SK-N-SH (cell line): ENCODE measurements around the gene MRGPRE. TPM values are rescaled to one million over a fixed set of nuclear protein-coding genes. Genes with fewer than 3 reads are reported as not detected.

Experiments used
- CTCF ChIA-PET: fragments of 300-600, 350-600 bp; formaldehyde crosslinking; extraction: SDS; loops from one replicate; lab custom pipeline; 2021; lab: Yijun Ruan, JAX
- POLR2A ChIA-PET: fragments of 350-600 bp; sonication (Branson Sonifier 250); formaldehyde crosslinking; extraction: SDS; loops from one replicate; lab custom pipeline; 2020; ENCODE audit warnings: antibody characterized with exemption, inconsistent platforms; lab: Yijun Ruan, JAX
- DNase-seq: peaks from one replicate; pipeline ENCODE4 v3.0.0; 2012
- H2AFZ ChIP-seq: fragments of 200-600 bp; sonication (generic); 2 replicates; pipeline ENCODE4 v1.8.1; 2016; ENCODE audit warnings: antibody characterized with exemption, mild to moderate bottlenecking, low read depth
- H3F3A ChIP-seq: fragments of 200-600 bp; sonication (generic); replicated peaks from 2 replicates; pipeline ENCODE3; 2016; ENCODE audit warnings: antibody characterized with exemption, mild to moderate bottlenecking; ENCODE audit not compliant: insufficient read depth
- H3K27ac ChIP-seq, 2 experiments: fragments of 200-500 bp in 1 of 2; fragments of 200-600 bp in 1 of 2; sonication (Bioruptor generic) in 1 of 2; sonication (generic), shearing (Covaris generic) in 1 of 2; 2 replicates each; pipeline versions ENCODE4 v1.5.1 to v1.6.1; 2014 to 2016; ENCODE audit warnings: low read depth in 2 of 2, inconsistent platforms in 1 of 2, low read length in 1 of 2, mild to moderate bottlenecking in 1 of 2, mixed read lengths in 1 of 2
- H3K27me3 ChIP-seq: fragments of 200-600 bp; sonication (generic), shearing (Covaris generic); 2 replicates; pipeline ENCODE4 v1.6.1; 2016; ENCODE audit warnings: mixed run types; ENCODE audit not compliant: insufficient read depth
- H3K36me3 ChIP-seq, 2 experiments: fragments of 200-500 bp in 1 of 2; fragments of 200-600 bp in 1 of 2; sonication (Bioruptor generic) in 1 of 2; sonication (generic) in 1 of 2; replicated peaks in 1 of 2; 2 replicates each; pipeline versions ENCODE3 to v1.5.1; 2014 to 2016; ENCODE audit warnings: low read length in 1 of 2, mild to moderate bottlenecking in 1 of 2; ENCODE audit not compliant: insufficient read depth in 2 of 2, control insufficient read depth in 1 of 2
- H3K4me1 ChIP-seq, 2 experiments: fragments of 200-500 bp in 1 of 2; fragments of 200-600 bp in 1 of 2; sonication (Bioruptor generic) in 1 of 2; sonication (generic), shearing (Covaris generic) in 1 of 2; 2 replicates each; pipeline versions ENCODE4 v1.5.1 to v1.6.1; 2014 to 2016; ENCODE audit warnings: low read depth in 1 of 2, low read length in 1 of 2, mixed run types in 1 of 2; ENCODE audit not compliant: insufficient read depth in 2 of 2, control insufficient read depth in 1 of 2
- H3K4me2 ChIP-seq: fragments of 200-600 bp; sonication (generic), shearing (Covaris generic); 2 replicates; pipeline ENCODE4 v1.6.1; 2017; ENCODE audit warnings: mixed run types
- H3K4me3 ChIP-seq, 2 experiments: fragments of 200-500 bp in 1 of 2; fragments of 200-600 bp in 1 of 2; sonication (Bioruptor generic) in 1 of 2; sonication (generic), shearing (Covaris generic) in 1 of 2; 2 replicates each; pipeline versions ENCODE4 v1.5.1 to v1.8.1; 2014 to 2016; ENCODE audit warnings: low read depth in 2 of 2, inconsistent platforms in 1 of 2, low read length in 1 of 2, mild to moderate bottlenecking in 1 of 2, mixed read lengths in 1 of 2, moderate library complexity in 1 of 2
- H3K79me2 ChIP-seq: fragments of 200-600 bp; sonication (generic); 2 replicates; pipeline ENCODE4 v1.8.1; 2017; ENCODE audit warnings: mild to moderate bottlenecking; ENCODE audit not compliant: insufficient read depth
- H3K9ac ChIP-seq: fragments of 200-600 bp; sonication (generic); 2 replicates; pipeline ENCODE4 v1.6.1; 2017; ENCODE audit warnings: mixed run types
- H3K9me2 ChIP-seq: fragments of 200-600 bp; sonication (generic); 2 replicates; pipeline ENCODE4 v1.6.1; 2017; ENCODE audit warnings: mixed run types
- H3K9me3 ChIP-seq: fragments of 200-600 bp; sonication (generic); 2 replicates; pipeline ENCODE4 v1.6.1; 2017; ENCODE audit warnings: mixed run types, mild to moderate bottlenecking, moderate library complexity
- H4K20me1 ChIP-seq: fragments of 200-600 bp; sonication (generic); 2 replicates; pipeline ENCODE4 v1.6.1; 2017; ENCODE audit warnings: mild to moderate bottlenecking, mixed run types; ENCODE audit not compliant: insufficient read depth
- CHD2 ChIP-seq: fragments of 150-350 bp; IDR thresholded peaks from 2 replicates; pipeline ENCODE4 v1.6.1; 2018; ENCODE audit warnings: low read length; ENCODE audit not compliant: partially characterized antibody
- CTCF ChIP-seq: fragments of 200-600 bp; sonication (generic); IDR thresholded peaks from 2 replicates; pipeline ENCODE4 v1.6.1; 2017; ENCODE audit warnings: antibody characterized with exemption, mild to moderate bottlenecking, moderate library complexity
- EP300 ChIP-seq, 2 experiments: IDR thresholded peaks; 2 replicates each; pipeline versions ENCODE4 v1.4.0 to v1.6.1; 2012; ENCODE audit warnings: borderline replicate concordance in 1 of 2, low read depth in 1 of 2, low read length in 1 of 2
- EZH2phosphoT487 ChIP-seq: fragments of 200-600 bp; sonication (generic); IDR thresholded peaks from 2 replicates; pipeline ENCODE4 v1.6.1; 2017; ENCODE audit warnings: low read depth, mixed run types, mild to moderate bottlenecking, antibody characterized with exemption, moderate library complexity, borderline replicate concordance
- FOSL2 ChIP-seq: IDR thresholded peaks from 2 replicates; pipeline ENCODE4 v1.4.0; 2012; ENCODE audit warnings: low read depth, mild to moderate bottlenecking, moderate library complexity, borderline replicate concordance
- FOXJ3 ChIP-seq: sonication (generic); formaldehyde crosslinking; IDR thresholded peaks from 2 replicates; pipeline ENCODE4 v1.5.1; 2020; ENCODE audit warnings: mild to moderate bottlenecking, missing genetic modification reagents
- GABPA ChIP-seq: IDR thresholded peaks from 2 replicates; pipeline ENCODE4 v1.4.0; 2012; ENCODE audit warnings: low read depth, mild to moderate bottlenecking
- MAX ChIP-seq: IDR thresholded peaks from 2 replicates; pipeline ENCODE4 v1.4.0; 2012; ENCODE audit warnings: low read depth
- MEF2A ChIP-seq: IDR thresholded peaks from 2 replicates; pipeline ENCODE4 v1.4.0; 2012; ENCODE audit warnings: low read depth, borderline replicate concordance
- NRF1 ChIP-seq: IDR thresholded peaks from 2 replicates; pipeline ENCODE4 v1.6.1; 2012; ENCODE audit warnings: low read depth, mild to moderate bottlenecking, low read length
- PBX3 ChIP-seq: IDR thresholded peaks from 2 replicates; pipeline ENCODE4; 2012
- RAD21 ChIP-seq: IDR thresholded peaks from 2 replicates; pipeline ENCODE4 v1.6.1; 2012; ENCODE audit warnings: mild to moderate bottlenecking, low read length
- REST ChIP-seq: IDR thresholded peaks from 2 replicates; pipeline ENCODE4 v1.6.1; 2012; ENCODE audit warnings: mild to moderate bottlenecking, low read depth, low read length, moderate library complexity
- RFX5 ChIP-seq: IDR thresholded peaks from 2 replicates; pipeline ENCODE4 v1.6.1; 2012; ENCODE audit warnings: mild to moderate bottlenecking, improper control_type of control experiment, low read length
- RXRA ChIP-seq: IDR thresholded peaks from 2 replicates; pipeline ENCODE4 v1.4.0; 2012; ENCODE audit warnings: low read depth, mild to moderate bottlenecking, borderline replicate concordance
- SIN3A ChIP-seq: IDR thresholded peaks from 2 replicates; pipeline ENCODE4 v1.6.1; 2012; ENCODE audit warnings: low read depth, mild to moderate bottlenecking, low read length, moderate library complexity, borderline replicate concordance
- SMC3 ChIP-seq: IDR thresholded peaks from 2 replicates; pipeline ENCODE4 v1.6.1; 2012; ENCODE audit warnings: low read depth, low read length, improper control_type of control experiment
- TCF12 ChIP-seq: IDR thresholded peaks from 2 replicates; pipeline ENCODE4 v1.4.0; 2012
- USF1 ChIP-seq: IDR thresholded peaks from 2 replicates; pipeline ENCODE4 v1.4.0; 2012; ENCODE audit warnings: low read depth, borderline replicate concordance
- USF2 ChIP-seq: fragments of 150-350 bp; IDR thresholded peaks from 2 replicates; pipeline ENCODE4 v1.6.1; 2017; ENCODE audit warnings: antibody characterized with exemption, low read length, low read depth, borderline replicate concordance
- WGBS: methylation state at CpG from one replicate; pipeline ENCODE4 v1.1.6; 2017; ENCODE audit warnings: low lambda C conversion rate; 5-methylcytosine and 5-hydroxymethylcytosine counted together
- polyA plus RNA-seq, 3 experiments: library from polyadenylated mRNA; depleted of rRNA; stranded (reverse); fragments of >200 nt; gene quantifications; 2 replicates each; pipeline ENCODE4 v1.2.3, GENCODE V29; 2012

Gene MRGPRE
- polyA plus RNA-seq, 1 of the 3 experiments (the other 2 are of a cell fraction): not detected

GRCh38 chr11:3194016-3194816 is 38.0 kb downstream of the MRGPRE start:
- ChIA-PET POLR2A (no interaction called here), CTCF (interaction anchor here (0.6 to 2.6 kb wide), 3 partner anchors 9 to 170 kb away, joined by 3 to 8 read pairs (median 6); no protein-coding TSS in a partner anchor)
- no peak for DNase-seq
- H2AFZ ChIP-seq: no peak overlapping the region
- no peaks in the 10 kb centered on the region for H4K20me1 ChIP-seq
- no peak overlapping the region for H3K4me3 ChIP-seq
- WGBS: 68% methylated on average over 7 of the region's 12 CpGs
- no peaks in the 10 kb centered on the region for H3K79me2 ChIP-seq
- H3K9me2 ChIP-seq: no peaks in the 10 kb centered on the region
- peaks cover 0 to 13% of the 10 kb centered on the region in 2 experiments; a peak in 1 of 4 replicates for H3K4me1 ChIP-seq
- TF ChIP-seq CHD2 (no peak), TCF12 (no peak), PBX3 (no peak), EP300 (IDR thresholded peaks at IDR 0.05; ENCODE audit: borderline replicate concordance in 1 of 2, low read depth in 1 of 2, low read length in 1 of 2) (no peak), GABPA (no peak), FOXJ3 (no peak), REST (no peak), MEF2A (no peak), FOSL2 (no peak), SIN3A (no peak), SMC3 (no peak), RXRA (no peak), USF2 (no peak), RFX5 (no peak), MAX (no peak), NRF1 (no peak), EZH2phosphoT487 (no peak), RAD21 (no peak), CTCF (no peak), USF1 (no peak)
- TF ChIP-seq, all 33 proteins: peak for 0
- no peak overlapping the region for H3K9ac ChIP-seq
- H3K4me2 ChIP-seq: no peak overlapping the region
- H3K27ac ChIP-seq: no peak overlapping the region
- H3K9me3 ChIP-seq: no peaks in the 10 kb centered on the region
- H3K27me3 ChIP-seq: no peaks in the 10 kb centered on the region
- no peaks in the 10 kb centered on the region for H3F3A ChIP-seq
- H3K36me3 ChIP-seq: no peaks in the 10 kb centered on the region
